B cell (primary cell): ENCODE results near the gene TMEM232. TPM values are rescaled to one million over a fixed set of nuclear protein-coding genes. Genes with fewer than 3 reads are reported as not detected.

ENCODE experiments used
- ATAC-seq: fragments of 200-7000 bp; cut with Tn5 transposase; one replicate; pipeline ENCODE4 v1.10.0; 2021; ENCODE audit warnings: low read depth, mild to moderate bottlenecking, moderate number of reproducible peaks, moderate library complexity
- CTCF ChIA-PET: fragments of 350-600 bp; sonication (Branson Sonifier 250); formaldehyde crosslinking; loops from one replicate; lab custom pipeline; 2021; ENCODE audit warnings: antibody characterized with exemption, inconsistent platforms; lab: Charles Lee
- POLR2A ChIA-PET: fragments of 350-600 bp; sonication (Branson Sonifier 250); formaldehyde crosslinking; loops from one replicate; lab custom pipeline; 2021; ENCODE audit warnings: antibody characterized with exemption; lab: Charles Lee
- DNase-seq: peaks from one replicate; pipeline ENCODE4 v3.0.0; 2013
- H2AFZ ChIP-seq: 2 replicates; pipeline ENCODE4 v1.6.1; 2012; ENCODE audit warnings: mild to moderate bottlenecking, low read depth, low read length; ENCODE audit not compliant: insufficient read depth, poor library complexity, severe bottlenecking
- H3K27ac ChIP-seq, 2 donors: 1 replicate in 1 of 2; 2 replicates in 1 of 2; pipeline ENCODE4 v1.5.1; 2012 to 2013; ENCODE audit warnings: low read length in 2 of 2, mild to moderate bottlenecking in 2 of 2, moderate library complexity in 1 of 2
- H3K27me3 ChIP-seq, 4 experiments: fragments of 200-600 bp in 1 of 4; sonication (generic) in 1 of 4; replicated peaks in 1 of 4; 1 replicate in 2 of 4; 2 replicates in 2 of 4; pipeline versions ENCODE4 v1.6.1 to v1.7.0; 2013 to 2016; ENCODE audit warnings: low read length in 3 of 4, mild to moderate bottlenecking in 2 of 4, mixed read lengths in 1 of 4, moderate library complexity in 1 of 4; ENCODE audit not compliant: insufficient read depth in 4 of 4, control insufficient read depth in 3 of 4; ENCODE audit errors: control extremely low read depth in 1 of 4
- H3K36me3 ChIP-seq, 2 experiments: replicated peaks in 1 of 2; 1 replicate in 1 of 2; 2 replicates in 1 of 2; pipeline versions ENCODE4 v1.6.1 to v1.7.1; 2013; ENCODE audit warnings: low read length in 1 of 2; ENCODE audit not compliant: insufficient read depth in 2 of 2, control insufficient read depth in 1 of 2; ENCODE audit errors: control extremely low read depth in 1 of 2, extremely low read depth in 1 of 2
- H3K4me1 ChIP-seq, 2 donors: fragments of 200-600 bp in 1 of 2; sonication (generic) in 1 of 2; 1 replicate in 1 of 2; 2 replicates in 1 of 2; pipeline versions ENCODE4 v1.5.1 to v1.6.1; 2013 to 2017; ENCODE audit warnings: low read length in 2 of 2; ENCODE audit not compliant: control insufficient read depth in 2 of 2, insufficient read depth in 2 of 2
- H3K4me2 ChIP-seq: replicated peaks from 2 replicates; pipeline ENCODE3; 2012; ENCODE audit warnings: mild to moderate bottlenecking, low read depth, low read length; ENCODE audit not compliant: poor library complexity, severe bottlenecking
- H3K4me3 ChIP-seq, 5 experiments: fragments of 200-600 bp in 1 of 5; sonication (generic) in 1 of 5; 1 replicate in 3 of 5; 2 replicates in 2 of 5; pipeline versions ENCODE4 v1.5.1 to v1.7.0; 2011 to 2016; ENCODE audit warnings: low read length in 4 of 5, mild to moderate bottlenecking in 4 of 5, low read depth in 2 of 5, control low read depth in 1 of 5, moderate library complexity in 1 of 5; ENCODE audit not compliant: insufficient read depth in 1 of 5; ENCODE audit errors: control extremely low read depth in 1 of 5, extremely low read depth in 1 of 5
- H3K79me2 ChIP-seq: fragments of 200-600 bp; sonication (generic); one replicate; pipeline ENCODE4 v1.6.0; 2016; ENCODE audit warnings: low read length; ENCODE audit not compliant: control insufficient read depth, insufficient read depth
- H3K9ac ChIP-seq: fragments of 200-600 bp; sonication (generic); 2 replicates; pipeline ENCODE4 v1.6.1; 2017; ENCODE audit warnings: mild to moderate bottlenecking, low read length, moderate library complexity
- H3K9me3 ChIP-seq, 3 donors: one replicate each; pipeline versions ENCODE4 v1.6.1 to v1.7.1; 2013; ENCODE audit warnings: low read length in 2 of 3; ENCODE audit not compliant: control insufficient read depth in 2 of 3, insufficient read depth in 1 of 3; ENCODE audit errors: control extremely low read depth in 1 of 3
- H4K20me1 ChIP-seq: 2 replicates; pipeline ENCODE4 v1.6.0; 2012; ENCODE audit warnings: mild to moderate bottlenecking, low read length; ENCODE audit not compliant: insufficient read depth, control insufficient read depth, poor library complexity, severe bottlenecking
- H3K27ac Mint-ChIP-seq: one replicate; pipeline ENCODE4 v1.8.0; 2021; ENCODE audit warnings: mixed read lengths
- H3K27me3 Mint-ChIP-seq: one replicate; pipeline ENCODE4 v1.8.0; 2021; ENCODE audit warnings: mixed read lengths
- H3K4me1 Mint-ChIP-seq: one replicate; pipeline ENCODE4 v1.8.0; 2021; ENCODE audit warnings: mixed read lengths
- H3K4me3 Mint-ChIP-seq: one replicate; pipeline ENCODE4 v1.8.0; 2021; ENCODE audit warnings: mixed read lengths
- H3K9me3 Mint-ChIP-seq: one replicate; pipeline ENCODE4 v1.8.0; 2022; ENCODE audit warnings: mixed read lengths; ENCODE audit not compliant: insufficient read depth
- CTCF ChIP-seq: fragments of 200-600 bp; IDR thresholded peaks from one replicate; pipeline ENCODE4 v1.8.0; 2022; ENCODE audit warnings: antibody characterized with exemption, mild to moderate bottlenecking
- EZH2 ChIP-seq: IDR thresholded peaks from 2 replicates; pipeline ENCODE4 v1.6.1; 2012; ENCODE audit warnings: borderline replicate concordance, low read depth, mild to moderate bottlenecking, moderate library complexity, low read length; ENCODE audit not compliant: insufficient read depth, poor library complexity, severe bottlenecking
- WGBS: methylation state at CpG from one replicate; pipeline ENCODE4 v1.1.5; 2013; ENCODE audit warnings: missing lambda C conversion rate; ENCODE audit not compliant: insufficient coverage; 5-methylcytosine and 5-hydroxymethylcytosine counted together
- intact Hi-C: fragments of 100-400 bp; cut with micrococcal nuclease; formaldehyde crosslinking; loops from one replicate; pipeline ENCODE4 v1.10.0; 2022
- polyA plus RNA-seq: library from polyadenylated mRNA; depleted of rRNA; stranded (reverse); fragments of >200 nt; gene quantifications from 2 replicates; pipeline ENCODE4 v1.2.3, GENCODE V29; 2012
- total RNA-seq, 2 donors: library from RNA; stranded (reverse); fragments of 120-200 nt in 1 of 2; gene quantifications; 1 replicate in 1 of 2; 2 replicates in 1 of 2; pipeline versions ENCODE4 v1.2.3 to v1.2.4, GENCODE V29; 2013 to 2022

TMEM232 gene
- total and polyA plus RNA-seq, 2 donors (not counting 1 experiment from before 2014, with no cell fraction given): 0.49 to 2.9 TPM

GRCh38 chr5:110383231-110383630 lies 343.2 kb downstream of the TMEM232 start:
- Histone ChIP-seq H3K4me2 (no peak overlapping the region), H2AFZ (no peak overlapping the region), H3K9me3 (no peaks in the 10 kb centered on the region), H3K36me3 (no peaks in the 10 kb centered on the region), H3K4me1 (no peaks in the 10 kb centered on the region), H3K9ac (no peak overlapping the region), H3K4me3 (no peak overlapping the region), H3K79me2 (no peaks in the 10 kb centered on the region), H3K27ac (no peak overlapping the region), H3K27me3 (peaks cover 0 to 4% (median 0%) of the 10 kb centered on the region in 4 experiments), H4K20me1 (no peaks in the 10 kb centered on the region)
- POLR2A ChIA-PET: no interaction called here
- H3K9me3 Mint-ChIP-seq: no peaks in the 10 kb centered on the region
- CTCF ChIA-PET: no interaction called here
- intact Hi-C loops: no loop called here
- H3K4me1 Mint-ChIP-seq: no peaks in the 10 kb centered on the region
- no peak overlapping the region for H3K27ac Mint-ChIP-seq
- no peaks in the 10 kb centered on the region for H3K27me3 Mint-ChIP-seq
- TF ChIP-seq CTCF: no peak
- TF ChIP-seq EZH2: no peak
- no peak for DNase-seq
- no peak for ATAC-seq
- no peak overlapping the region for H3K4me3 Mint-ChIP-seq

GRCh38 chr5:110377943-110378342 lies 348.5 kb downstream of the TMEM232 start:
- no peaks in the 10 kb centered on the region for H3K9me3 ChIP-seq
- H3K4me1 ChIP-seq: no peaks in the 10 kb centered on the region
- H3K4me3 Mint-ChIP-seq: no peak overlapping the region
- H3K27ac Mint-ChIP-seq: no peak overlapping the region
- intact Hi-C loops: no loop called here
- H3K4me2 ChIP-seq: no peak overlapping the region
- H3K9me3 Mint-ChIP-seq: no peaks in the 10 kb centered on the region
- no peaks in the 10 kb centered on the region for H3K4me1 Mint-ChIP-seq
- H3K27ac ChIP-seq: no peak overlapping the region
- H3K9ac ChIP-seq: no peak overlapping the region
- no peak overlapping the region for H2AFZ ChIP-seq
- no peak for DNase-seq
- CTCF ChIA-PET: no interaction called here
- no peaks in the 10 kb centered on the region for H4K20me1 ChIP-seq
- no peak for ATAC-seq
- no peak overlapping the region for H3K4me3 ChIP-seq
- H3K27me3 ChIP-seq: peaks cover 0 to 4% (median 0%) of the 10 kb centered on the region in 4 experiments
- POLR2A ChIA-PET: no interaction called here
- no peaks in the 10 kb centered on the region for H3K36me3 ChIP-seq
- no peaks in the 10 kb centered on the region for H3K27me3 Mint-ChIP-seq
- WGBS: no CpG with 5 or more reads among the region's 1 CpG
- TF ChIP-seq EZH2: no peak
- TF ChIP-seq CTCF: no peak
- H3K79me2 ChIP-seq: no peaks in the 10 kb centered on the region
